ENCODE measurements around the gene CEP85.

The CEP85 gene, protein sequence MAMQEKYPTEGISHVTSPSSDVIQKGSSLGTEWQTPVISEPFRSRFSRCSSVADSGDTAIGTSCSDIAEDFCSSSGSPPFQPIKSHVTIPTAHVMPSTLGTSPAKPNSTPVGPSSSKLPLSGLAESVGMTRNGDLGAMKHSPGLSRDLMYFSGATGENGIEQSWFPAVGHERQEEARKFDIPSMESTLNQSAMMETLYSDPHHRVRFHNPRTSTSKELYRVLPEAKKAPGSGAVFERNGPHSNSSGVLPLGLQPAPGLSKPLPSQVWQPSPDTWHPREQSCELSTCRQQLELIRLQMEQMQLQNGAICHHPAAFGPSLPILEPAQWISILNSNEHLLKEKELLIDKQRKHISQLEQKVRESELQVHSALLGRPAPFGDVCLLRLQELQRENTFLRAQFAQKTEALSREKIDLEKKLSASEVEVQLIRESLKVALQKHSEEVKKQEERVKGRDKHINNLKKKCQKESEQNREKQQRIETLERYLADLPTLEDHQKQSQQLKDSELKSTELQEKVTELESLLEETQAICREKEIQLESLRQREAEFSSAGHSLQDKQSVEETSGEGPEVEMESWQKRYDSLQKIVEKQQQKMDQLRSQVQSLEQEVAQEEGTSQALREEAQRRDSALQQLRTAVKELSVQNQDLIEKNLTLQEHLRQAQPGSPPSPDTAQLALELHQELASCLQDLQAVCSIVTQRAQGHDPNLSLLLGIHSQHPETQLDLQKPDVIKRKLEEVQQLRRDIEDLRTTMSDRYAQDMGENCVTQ

DNA sequence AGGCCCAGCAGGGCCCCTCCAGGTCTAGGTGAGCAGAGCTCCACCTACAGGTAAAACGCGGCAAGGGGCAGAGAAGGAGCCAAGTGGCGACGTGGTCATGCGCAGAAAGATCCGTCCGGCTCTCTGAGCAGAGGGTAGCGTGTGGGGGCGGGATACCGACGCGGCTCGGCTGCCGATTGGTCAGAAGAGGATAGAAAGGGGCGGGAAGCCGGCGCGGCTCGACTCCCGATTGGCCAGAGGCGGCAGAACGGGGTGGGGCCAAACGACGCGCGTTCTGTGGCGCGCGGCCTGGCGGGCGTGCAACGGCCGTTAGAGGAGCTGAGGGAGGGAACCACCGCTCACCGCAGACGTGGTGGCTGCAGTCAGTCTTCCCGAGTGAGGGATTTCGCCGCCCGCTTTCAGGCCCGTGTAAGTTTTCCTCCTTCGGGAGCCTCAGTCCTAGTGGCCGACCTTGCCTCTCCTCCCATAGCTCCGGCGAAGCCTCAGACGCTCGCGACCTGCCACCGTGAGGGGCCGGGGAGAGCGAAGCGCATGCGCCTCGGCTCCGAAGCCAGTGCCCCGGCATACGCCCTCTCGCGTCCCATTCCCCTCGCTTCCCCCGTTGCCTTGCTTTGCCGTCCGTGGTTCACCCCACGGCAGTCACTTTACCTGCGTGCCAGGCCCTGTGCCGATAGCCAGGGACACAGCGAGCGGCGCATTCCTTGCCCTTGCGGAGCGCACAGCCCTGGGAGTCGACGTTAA, at the start of gene CEP85:
TSS of gene CEP85 (plus strand) at position 298 of the 741 bp plus-strand sequence. CDS start 5,584 bp downstream, outside the sequence.
- Histone ChIP-seq H3K9ac (ENCODE audit: low read length) (peak within 1 kb of the TSS; percentile 97), H3K4me1 (ENCODE audit: control insufficient read depth, insufficient read depth, low read length) (peaks cover 3% of the 10 kb centered on the region), H3K27ac (ENCODE audit: low read depth, low read length) (peak within 1 kb of the TSS; percentile 94), H3K4me3 (ENCODE audit: low read length) (peak within 1 kb of the TSS; percentile 99), H3K27me3 (ENCODE audit: control insufficient read depth, insufficient read depth, low read length) (no peaks in the 10 kb centered on the region), H3K36me3 (ENCODE audit: control insufficient read depth, insufficient read depth, low read length) (no peaks in the 10 kb centered on the region)

DNA sequence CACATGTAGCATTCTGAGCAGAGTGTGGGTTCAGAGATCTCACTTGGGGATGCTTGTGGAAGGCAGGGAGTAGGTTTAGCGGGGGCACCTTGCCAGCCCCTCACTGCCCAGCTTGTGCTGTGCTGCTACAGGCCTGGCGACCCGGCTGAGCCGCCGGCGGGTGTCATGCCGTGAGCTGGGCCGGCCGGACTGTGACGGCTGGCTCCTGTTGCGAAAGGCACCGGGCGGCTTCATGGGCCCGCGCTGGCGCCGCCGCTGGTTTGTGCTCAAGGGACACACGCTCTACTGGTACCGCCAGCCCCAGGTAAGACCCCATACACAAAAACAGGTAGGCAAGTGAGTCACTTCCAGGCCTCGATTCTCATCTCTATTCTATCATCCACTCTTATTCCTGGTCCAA, 49.1 kb upstream of the CEP85 start:
- H3K36me3 ChIP-seq (ENCODE audit: control insufficient read depth, insufficient read depth, low read length) = no peaks in the 10 kb centered on the region
- H3K27me3 ChIP-seq (ENCODE audit: control insufficient read depth, insufficient read depth, low read length) = no peaks in the 10 kb centered on the region
- H3K27ac ChIP-seq (ENCODE audit: low read depth, low read length) = no peak overlapping the region
- no peak overlapping the region for H3K9ac ChIP-seq (ENCODE audit: low read length)
- H3K4me1 ChIP-seq (ENCODE audit: control insufficient read depth, insufficient read depth, low read length) = no peaks in the 10 kb centered on the region
- no peak overlapping the region for H3K4me3 ChIP-seq (ENCODE audit: low read length)

DNA sequence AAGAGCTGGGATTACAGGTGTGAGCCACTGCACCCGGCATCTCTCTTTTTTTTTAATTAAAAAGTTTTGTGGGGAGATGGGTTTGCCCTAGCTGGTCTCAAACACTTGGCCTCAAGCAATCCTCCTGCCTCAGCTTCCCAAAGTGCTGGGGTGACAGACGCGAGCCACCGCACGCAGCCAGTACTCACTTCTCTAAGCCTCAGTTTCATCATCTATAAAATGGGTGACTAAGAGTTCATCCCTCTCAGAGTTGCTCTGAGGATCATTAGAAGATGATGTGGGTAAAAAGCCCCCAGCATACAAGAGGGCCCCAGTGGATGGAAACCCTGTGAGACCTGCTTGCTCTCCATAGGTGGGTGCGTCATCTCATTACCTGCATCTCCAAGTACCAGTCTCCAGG, 46.1 kb upstream of the CEP85 start:
- no peak overlapping the region for H3K9ac ChIP-seq (ENCODE audit: low read length)
- no peaks in the 10 kb centered on the region for H3K27me3 ChIP-seq (ENCODE audit: control insufficient read depth, insufficient read depth, low read length)
- no peak overlapping the region for H3K27ac ChIP-seq (ENCODE audit: low read depth, low read length)
- H3K36me3 ChIP-seq (ENCODE audit: control insufficient read depth, insufficient read depth, low read length) = no peaks in the 10 kb centered on the region
- no peak overlapping the region for H3K4me3 ChIP-seq (ENCODE audit: low read length)
- no peaks in the 10 kb centered on the region for H3K4me1 ChIP-seq (ENCODE audit: control insufficient read depth, insufficient read depth, low read length)

DNA sequence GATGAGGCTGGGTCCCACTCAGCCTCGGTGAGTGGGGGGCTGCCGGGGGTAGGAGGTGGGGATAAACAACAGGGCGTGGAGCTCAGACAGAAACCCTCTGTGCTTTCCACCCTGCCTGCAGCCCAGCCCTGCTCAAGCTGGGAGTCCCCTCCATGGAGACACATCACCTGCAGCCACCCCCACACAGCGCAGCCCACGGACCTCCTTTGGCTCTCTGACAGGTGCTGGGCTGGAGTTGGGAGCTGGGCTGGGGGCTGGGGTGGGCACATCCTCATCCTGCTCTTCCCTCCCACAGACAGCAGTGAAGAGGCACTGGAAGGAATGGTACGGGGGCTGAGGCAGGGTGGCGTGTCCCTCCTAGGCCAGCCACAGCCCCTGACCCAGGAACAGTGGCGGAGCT, 45.5 kb upstream of the CEP85 start:
- H3K9ac ChIP-seq (ENCODE audit: low read length) = no peak overlapping the region
- no peaks in the 10 kb centered on the region for H3K36me3 ChIP-seq (ENCODE audit: control insufficient read depth, insufficient read depth, low read length)
- H3K4me1 ChIP-seq (ENCODE audit: control insufficient read depth, insufficient read depth, low read length) = no peaks in the 10 kb centered on the region
- H3K27me3 ChIP-seq (ENCODE audit: control insufficient read depth, insufficient read depth, low read length) = no peaks in the 10 kb centered on the region
- no peak overlapping the region for H3K4me3 ChIP-seq (ENCODE audit: low read length)
- H3K27ac ChIP-seq (ENCODE audit: low read depth, low read length) = no peak overlapping the region

DNA sequence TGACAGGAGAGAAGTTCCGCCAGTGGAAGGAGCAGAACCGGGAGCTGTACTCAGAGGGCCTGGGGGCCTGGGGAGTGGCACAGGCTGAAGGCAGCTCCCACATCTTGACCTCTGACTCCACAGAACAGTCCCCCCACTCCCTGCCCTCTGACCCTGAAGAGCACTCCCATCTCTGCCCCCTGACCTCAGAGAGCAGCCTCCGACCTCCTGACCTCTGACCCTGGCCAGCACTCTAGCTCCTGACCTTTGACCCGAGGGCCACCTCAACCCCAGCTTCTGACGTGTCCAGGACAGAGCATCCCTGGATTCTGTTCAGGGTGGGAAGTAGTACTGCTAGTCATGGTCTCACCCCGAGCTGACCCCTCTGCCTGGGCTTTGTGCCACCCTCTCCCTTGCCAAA, 44.7 kb upstream of the CEP85 start:
- Histone ChIP-seq H3K4me3 (ENCODE audit: low read length) (no peak overlapping the region), H3K27ac (ENCODE audit: low read depth, low read length) (no peak overlapping the region), H3K4me1 (ENCODE audit: control insufficient read depth, insufficient read depth, low read length) (no peaks in the 10 kb centered on the region), H3K27me3 (ENCODE audit: control insufficient read depth, insufficient read depth, low read length) (no peaks in the 10 kb centered on the region), H3K9ac (ENCODE audit: low read length) (no peak overlapping the region), H3K36me3 (ENCODE audit: control insufficient read depth, insufficient read depth, low read length) (no peaks in the 10 kb centered on the region)

DNA sequence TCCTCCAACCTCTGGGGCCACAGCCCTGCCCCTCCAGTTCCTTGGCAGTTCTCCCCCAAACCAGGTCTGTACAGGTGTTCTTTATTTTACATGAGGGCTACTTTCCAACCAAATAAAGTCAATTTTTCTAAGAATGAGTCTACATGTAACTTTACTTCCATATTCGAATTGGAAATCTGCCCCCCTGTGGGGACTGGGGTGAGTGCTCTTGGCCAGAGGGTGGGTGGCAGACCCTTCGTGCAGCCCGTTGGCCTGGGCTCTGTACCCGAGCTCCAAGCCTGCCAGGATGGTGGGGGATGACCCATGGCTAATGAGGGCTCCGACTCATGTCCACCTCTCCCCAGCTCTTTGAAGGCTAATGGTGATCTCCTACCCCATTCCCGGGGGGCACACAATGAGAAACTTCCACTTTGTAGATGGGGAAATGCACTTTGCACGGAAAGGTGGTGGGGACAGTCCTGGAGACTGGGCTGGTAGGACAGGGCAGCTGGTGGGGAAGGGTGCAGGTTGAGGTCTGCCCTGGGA, 44.2 kb upstream of the CEP85 start:
- Histone ChIP-seq H3K36me3 (ENCODE audit: control insufficient read depth, insufficient read depth, low read length) (no peaks in the 10 kb centered on the region), H3K4me3 (ENCODE audit: low read length) (no peak overlapping the region), H3K27me3 (ENCODE audit: control insufficient read depth, insufficient read depth, low read length) (no peaks in the 10 kb centered on the region), H3K9ac (ENCODE audit: low read length) (no peak overlapping the region), H3K27ac (ENCODE audit: low read depth, low read length) (no peak overlapping the region), H3K4me1 (ENCODE audit: control insufficient read depth, insufficient read depth, low read length) (no peaks in the 10 kb centered on the region)

DNA sequence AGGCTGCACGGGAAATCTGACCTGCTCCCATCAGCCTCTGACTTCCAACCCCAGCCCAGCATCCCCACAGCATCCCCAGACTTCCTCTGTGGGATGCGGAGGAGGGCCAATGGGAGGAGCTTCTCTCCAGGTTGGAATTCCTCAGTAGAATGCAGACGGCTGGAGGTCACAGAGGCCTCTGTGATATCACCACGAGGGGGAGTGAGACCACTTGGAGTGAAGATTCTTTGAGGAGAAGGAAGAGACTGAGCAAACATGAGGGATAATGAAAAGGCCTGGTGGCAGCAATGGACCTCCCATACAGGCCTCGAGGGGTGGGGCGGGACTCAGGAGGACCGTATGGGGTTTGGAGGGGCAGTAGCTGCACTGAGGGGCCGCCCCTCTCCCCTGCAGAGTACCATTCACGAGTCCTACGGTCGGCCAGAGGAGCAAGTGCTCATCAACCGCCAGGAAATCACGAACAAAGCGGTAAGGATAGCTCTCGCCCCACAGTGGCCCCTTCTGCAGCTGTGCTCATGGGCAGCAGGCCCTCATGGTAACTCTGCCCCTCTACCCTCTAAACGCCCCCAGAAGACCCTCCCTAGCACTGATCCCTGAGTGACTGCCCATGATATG, 43.5 kb upstream of the CEP85 start, which contains the start of gene CATSPER4:
TSS of gene CATSPER4 (plus strand) at position 230 of the 615 bp plus-strand sequence. CDS start at position 256, 26 bp downstream.
- no peaks in the 10 kb centered on the region for H3K4me1 ChIP-seq (ENCODE audit: control insufficient read depth, insufficient read depth, low read length)
- no peaks in the 10 kb centered on the region for H3K27me3 ChIP-seq (ENCODE audit: control insufficient read depth, insufficient read depth, low read length)
- H3K4me3 ChIP-seq (ENCODE audit: low read length) = no peak within 1 kb of the TSS
- H3K27ac ChIP-seq (ENCODE audit: low read depth, low read length) = no peak within 1 kb of the TSS
- H3K9ac ChIP-seq (ENCODE audit: low read length) = no peak within 1 kb of the TSS
- H3K36me3 ChIP-seq (ENCODE audit: control insufficient read depth, insufficient read depth, low read length) = no peaks in the 10 kb centered on the region

DNA sequence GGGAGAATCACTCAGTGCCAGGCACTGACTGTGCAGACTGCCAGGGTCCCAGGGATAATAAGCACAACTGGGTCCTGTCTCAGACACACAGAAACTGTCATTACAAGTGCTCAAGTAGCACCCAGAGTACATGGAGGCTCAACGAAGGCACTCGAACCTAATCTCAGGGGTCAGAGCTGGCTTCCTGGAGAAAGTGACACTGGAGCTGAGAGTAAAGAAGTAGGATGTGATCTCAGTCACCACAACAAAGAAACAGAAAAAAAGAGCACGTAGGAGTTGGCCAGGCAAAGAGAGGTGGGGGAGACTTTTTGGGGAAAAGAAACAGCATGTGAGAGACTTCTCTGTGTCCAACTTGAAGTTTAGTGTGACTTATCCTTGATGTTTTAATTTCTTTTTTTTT, 42.3 kb upstream of the CEP85 start:
- H3K4me3 ChIP-seq (ENCODE audit: low read length) = no peak overlapping the region
- H3K27ac ChIP-seq (ENCODE audit: low read depth, low read length) = no peak overlapping the region
- H3K36me3 ChIP-seq (ENCODE audit: control insufficient read depth, insufficient read depth, low read length) = no peaks in the 10 kb centered on the region
- no peaks in the 10 kb centered on the region for H3K4me1 ChIP-seq (ENCODE audit: control insufficient read depth, insufficient read depth, low read length)
- H3K27me3 ChIP-seq (ENCODE audit: control insufficient read depth, insufficient read depth, low read length) = no peaks in the 10 kb centered on the region
- H3K9ac ChIP-seq (ENCODE audit: low read length) = no peak overlapping the region

DNA sequence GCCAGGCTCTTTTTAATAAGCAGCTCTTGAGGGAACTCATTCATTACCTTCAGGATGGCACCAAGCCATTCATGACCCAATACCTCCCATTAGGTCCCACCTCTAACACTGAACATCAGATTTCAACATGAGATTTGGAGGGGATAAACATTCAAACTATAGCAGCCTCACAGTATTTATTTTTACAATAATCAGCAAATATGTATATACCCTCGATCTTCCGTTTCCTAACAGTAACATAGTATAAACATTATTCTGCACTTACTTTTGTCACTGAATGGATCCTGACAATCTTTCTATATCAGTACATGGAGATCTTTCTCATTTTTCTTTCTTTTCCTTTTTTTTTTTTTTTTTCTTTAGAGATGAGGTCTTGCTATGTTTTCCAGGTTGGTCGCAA, 38.2 kb upstream of the CEP85 start:
- no peaks in the 10 kb centered on the region for H3K27me3 ChIP-seq (ENCODE audit: control insufficient read depth, insufficient read depth, low read length)
- no peak overlapping the region for H3K27ac ChIP-seq (ENCODE audit: low read depth, low read length)
- no peak overlapping the region for H3K4me3 ChIP-seq (ENCODE audit: low read length)
- no peaks in the 10 kb centered on the region for H3K36me3 ChIP-seq (ENCODE audit: control insufficient read depth, insufficient read depth, low read length)
- H3K9ac ChIP-seq (ENCODE audit: low read length) = no peak overlapping the region
- H3K4me1 ChIP-seq (ENCODE audit: control insufficient read depth, insufficient read depth, low read length) = no peaks in the 10 kb centered on the region

DNA sequence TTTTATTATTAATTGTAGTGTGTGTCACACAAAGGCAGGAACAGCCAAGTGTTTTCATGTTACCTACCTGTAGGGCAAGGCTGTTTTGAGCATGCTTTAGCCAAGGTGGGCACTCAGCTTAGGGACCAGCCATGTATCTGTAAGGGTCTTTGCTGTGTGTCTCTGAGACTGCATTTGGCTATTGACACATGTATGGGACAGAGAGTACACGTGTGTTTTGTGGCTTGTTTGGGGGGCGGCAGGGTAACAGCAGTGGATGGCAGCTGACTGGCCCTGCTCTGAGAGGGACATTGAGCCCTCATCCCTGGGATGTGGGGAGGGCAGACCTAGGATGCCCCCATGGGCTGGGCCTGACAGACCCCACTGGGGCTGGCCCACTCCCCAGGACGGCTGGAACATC, 36.7 kb upstream of the CEP85 start:
- Histone ChIP-seq H3K36me3 (ENCODE audit: control insufficient read depth, insufficient read depth, low read length) (no peaks in the 10 kb centered on the region), H3K9ac (ENCODE audit: low read length) (no peak overlapping the region), H3K27me3 (ENCODE audit: control insufficient read depth, insufficient read depth, low read length) (no peaks in the 10 kb centered on the region), H3K4me1 (ENCODE audit: control insufficient read depth, insufficient read depth, low read length) (no peaks in the 10 kb centered on the region), H3K27ac (ENCODE audit: low read depth, low read length) (no peak overlapping the region), H3K4me3 (ENCODE audit: low read length) (no peak overlapping the region)

DNA sequence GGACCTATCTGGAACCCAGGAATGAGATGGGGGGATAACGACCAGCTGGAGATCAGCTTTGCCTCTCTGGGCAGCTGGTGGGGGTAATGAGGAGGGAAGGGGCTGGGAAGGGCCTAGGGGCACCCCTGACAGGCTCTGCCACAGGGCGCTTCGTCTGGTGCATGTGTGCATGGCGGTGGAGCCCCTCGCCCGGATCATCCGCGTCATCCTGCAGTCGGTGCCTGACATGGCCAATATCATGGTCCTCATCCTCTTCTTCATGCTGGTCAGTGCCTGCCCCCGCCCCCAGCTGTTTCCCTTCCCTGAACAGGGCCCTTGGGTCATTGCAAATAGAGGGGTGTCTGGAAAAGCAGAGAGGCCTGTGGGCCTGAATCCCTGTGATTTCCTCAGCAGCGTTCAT, 36.2 kb upstream of the CEP85 start:
- Histone ChIP-seq H3K27me3 (ENCODE audit: control insufficient read depth, insufficient read depth, low read length) (no peaks in the 10 kb centered on the region), H3K9ac (ENCODE audit: low read length) (no peak overlapping the region), H3K27ac (ENCODE audit: low read depth, low read length) (no peak overlapping the region), H3K4me1 (ENCODE audit: control insufficient read depth, insufficient read depth, low read length) (no peaks in the 10 kb centered on the region), H3K36me3 (ENCODE audit: control insufficient read depth, insufficient read depth, low read length) (no peaks in the 10 kb centered on the region), H3K4me3 (ENCODE audit: low read length) (no peak overlapping the region)

DNA sequence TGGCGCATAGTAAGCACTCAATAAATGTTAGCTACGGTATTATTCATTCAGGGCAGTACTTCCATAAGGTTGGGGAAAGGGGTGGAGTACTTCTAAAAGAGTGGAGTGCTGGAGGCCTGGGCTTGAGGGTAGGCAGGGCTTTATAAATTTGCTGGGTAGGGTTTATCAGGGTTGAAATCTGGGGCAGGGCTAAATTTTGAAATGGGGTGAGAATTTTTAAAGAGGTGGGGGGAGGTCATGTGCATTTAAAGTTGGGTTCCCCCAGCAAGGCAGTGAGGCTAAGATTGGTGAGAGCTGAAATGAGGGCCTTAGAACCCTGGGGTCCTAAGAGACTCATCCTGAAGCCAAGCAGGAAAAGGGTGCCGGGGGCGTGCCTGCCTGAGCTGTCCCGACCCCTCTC, 33.6 kb upstream of the CEP85 start:
- Histone ChIP-seq H3K27me3 (ENCODE audit: control insufficient read depth, insufficient read depth, low read length) (no peaks in the 10 kb centered on the region), H3K4me3 (ENCODE audit: low read length) (no peak overlapping the region), H3K4me1 (ENCODE audit: control insufficient read depth, insufficient read depth, low read length) (no peaks in the 10 kb centered on the region), H3K27ac (ENCODE audit: low read depth, low read length) (no peak overlapping the region), H3K36me3 (ENCODE audit: control insufficient read depth, insufficient read depth, low read length) (no peaks in the 10 kb centered on the region), H3K9ac (ENCODE audit: low read length) (no peak overlapping the region)
